ENCODE data around the gene SAMD4B.
"Not testable (repeated sequence)": the region's sequence is repeated elsewhere in the genome, so short reads cannot be mapped to it uniquely, and the experiment has no call there.

Gene SAMD4B, protein sequence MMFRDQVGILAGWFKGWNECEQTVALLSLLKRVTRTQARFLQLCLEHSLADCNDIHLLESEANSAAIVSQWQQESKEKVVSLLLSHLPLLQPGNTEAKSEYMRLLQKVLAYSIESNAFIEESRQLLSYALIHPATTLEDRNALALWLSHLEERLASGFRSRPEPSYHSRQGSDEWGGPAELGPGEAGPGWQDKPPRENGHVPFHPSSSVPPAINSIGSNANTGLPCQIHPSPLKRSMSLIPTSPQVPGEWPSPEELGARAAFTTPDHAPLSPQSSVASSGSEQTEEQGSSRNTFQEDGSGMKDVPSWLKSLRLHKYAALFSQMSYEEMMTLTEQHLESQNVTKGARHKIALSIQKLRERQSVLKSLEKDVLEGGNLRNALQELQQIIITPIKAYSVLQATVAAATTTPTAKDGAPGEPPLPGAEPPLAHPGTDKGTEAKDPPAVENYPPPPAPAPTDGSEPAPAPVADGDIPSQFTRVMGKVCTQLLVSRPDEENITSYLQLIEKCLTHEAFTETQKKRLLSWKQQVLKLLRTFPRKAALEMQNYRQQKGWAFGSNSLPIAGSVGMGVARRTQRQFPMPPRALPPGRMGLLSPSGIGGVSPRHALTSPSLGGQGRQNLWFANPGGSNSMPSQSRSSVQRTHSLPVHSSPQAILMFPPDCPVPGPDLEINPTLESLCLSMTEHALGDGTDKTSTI

DNA sequence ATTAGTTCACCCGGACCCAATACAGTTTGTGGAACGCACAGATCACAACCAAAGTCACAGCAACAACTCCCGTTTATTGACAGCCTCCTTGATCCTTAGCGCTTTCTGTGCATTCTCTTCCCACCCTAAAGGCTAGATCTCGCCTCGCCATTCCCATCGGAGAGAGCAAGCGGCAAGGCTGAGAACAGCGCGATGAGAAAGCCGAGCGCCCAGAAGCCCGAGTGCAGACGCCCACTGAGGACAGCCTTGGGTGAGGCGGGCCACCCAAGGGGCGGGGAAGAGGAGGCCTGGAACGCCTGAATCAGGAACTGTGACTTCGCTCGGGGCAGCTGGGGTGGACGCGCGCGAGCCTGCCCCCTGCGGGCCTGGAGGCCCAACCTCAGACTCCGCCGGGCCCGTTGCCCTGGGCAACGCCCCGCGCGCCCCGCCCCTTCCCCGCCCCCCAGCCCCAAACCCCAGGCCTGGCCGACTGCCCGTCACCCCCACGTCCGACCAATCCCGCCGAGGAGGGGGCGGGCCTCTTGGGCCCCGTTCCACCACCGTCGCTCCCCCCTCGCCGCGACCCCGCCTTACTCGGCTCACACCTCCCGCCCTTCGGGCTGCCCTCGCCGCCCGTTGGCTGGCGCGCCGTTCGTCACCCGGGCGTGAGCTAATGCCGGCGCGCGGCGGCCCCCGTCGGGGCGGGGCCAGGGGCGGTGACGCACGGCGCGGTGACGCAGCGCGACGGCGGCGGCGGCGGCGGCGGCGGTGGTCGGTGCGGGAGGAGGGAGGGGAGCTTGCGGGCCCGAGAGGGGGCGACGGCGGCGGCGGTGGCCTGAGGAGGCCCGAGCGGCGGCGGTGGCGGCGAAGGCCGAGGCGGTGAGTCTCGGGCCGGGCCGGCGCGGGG, at the start of gene SAMD4B:
Gene SAMD4B (plus strand): TSS at position 703 of the 886 bp plus-strand sequence. CDS start 14,473 bp downstream, outside the sequence.
- peak; percentile 99 for DNase-seq (ENCODE audit: low read depth)

DNA sequence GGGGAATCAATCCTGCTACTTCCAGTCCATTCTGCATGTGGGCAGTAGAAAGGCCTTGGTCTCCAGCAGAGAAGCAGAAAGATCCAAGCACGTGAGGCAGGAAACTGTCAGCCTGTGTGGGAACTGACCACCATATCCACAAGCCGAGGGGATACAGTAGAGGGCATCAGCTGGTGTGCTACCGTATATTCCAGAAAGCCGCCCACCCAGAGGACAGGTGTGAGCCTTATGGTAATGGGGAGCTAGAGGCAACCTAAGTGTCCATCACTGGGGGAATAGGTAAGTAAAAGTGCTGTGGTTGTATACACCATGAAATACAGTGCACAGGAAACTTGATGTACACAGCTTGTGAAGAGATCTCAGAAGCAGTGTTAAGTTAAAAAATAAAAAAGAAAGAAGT, 48.8 kb upstream of the SAMD4B start:
- no peak for DNase-seq (ENCODE audit: low read depth)

DNA sequence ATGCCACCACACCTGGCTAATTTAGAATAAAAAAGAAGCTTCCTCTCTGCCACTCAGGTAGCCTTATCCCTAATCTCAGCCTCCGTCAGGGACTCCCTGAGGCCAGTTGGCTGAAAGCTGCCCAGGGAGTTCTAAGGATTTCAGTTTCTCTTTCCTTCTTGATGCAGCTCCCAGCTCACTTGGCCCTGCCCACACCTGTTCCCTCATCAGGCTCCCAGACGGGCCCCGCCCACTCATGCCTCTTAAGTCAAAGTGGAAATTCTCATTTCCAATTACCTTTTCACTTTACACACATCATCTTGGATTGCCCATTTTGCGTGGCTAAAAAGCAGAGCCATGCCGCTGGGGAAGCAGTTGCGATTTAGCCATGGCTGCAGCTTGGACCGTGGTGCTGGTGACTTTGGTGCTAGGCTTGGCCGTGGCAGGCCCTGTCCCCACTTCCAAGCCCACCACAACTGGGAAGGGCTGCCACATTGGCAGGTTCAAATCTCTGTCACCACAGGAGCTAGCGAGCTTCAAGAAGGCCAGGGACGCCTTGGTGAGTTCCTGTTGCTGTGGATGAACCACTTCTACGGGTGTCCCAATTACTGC, 46.1 kb upstream of the SAMD4B start, which contains the start of gene IFNL1:
Gene IFNL1 (plus strand): TSS at position 353 of the 591 bp plus-strand sequence. CDS start 15 bp downstream, at position 368.
- DNase-seq (ENCODE audit: low read depth), result no peak

DNA sequence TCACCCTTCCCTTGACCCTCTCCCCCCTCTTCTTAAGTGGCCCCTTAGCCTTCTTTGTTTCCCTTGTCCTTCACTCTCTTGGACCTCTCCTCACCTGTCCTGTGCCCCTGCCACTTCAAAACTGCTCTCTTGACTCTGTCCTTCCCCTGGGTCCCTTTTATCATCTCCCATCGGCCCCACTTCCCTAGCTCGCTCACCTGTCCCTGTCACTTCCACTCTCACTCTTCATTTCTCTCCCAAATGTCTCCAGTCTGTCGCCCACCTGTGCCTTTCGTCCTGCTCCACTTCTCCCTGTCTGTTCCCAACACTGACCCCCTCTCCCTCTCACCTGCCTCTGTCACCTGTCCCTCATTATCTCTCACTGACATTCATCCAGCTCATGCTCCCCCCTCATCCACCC, 45.3 kb upstream of the SAMD4B start:
- no peak for DNase-seq (ENCODE audit: low read depth)

DNA sequence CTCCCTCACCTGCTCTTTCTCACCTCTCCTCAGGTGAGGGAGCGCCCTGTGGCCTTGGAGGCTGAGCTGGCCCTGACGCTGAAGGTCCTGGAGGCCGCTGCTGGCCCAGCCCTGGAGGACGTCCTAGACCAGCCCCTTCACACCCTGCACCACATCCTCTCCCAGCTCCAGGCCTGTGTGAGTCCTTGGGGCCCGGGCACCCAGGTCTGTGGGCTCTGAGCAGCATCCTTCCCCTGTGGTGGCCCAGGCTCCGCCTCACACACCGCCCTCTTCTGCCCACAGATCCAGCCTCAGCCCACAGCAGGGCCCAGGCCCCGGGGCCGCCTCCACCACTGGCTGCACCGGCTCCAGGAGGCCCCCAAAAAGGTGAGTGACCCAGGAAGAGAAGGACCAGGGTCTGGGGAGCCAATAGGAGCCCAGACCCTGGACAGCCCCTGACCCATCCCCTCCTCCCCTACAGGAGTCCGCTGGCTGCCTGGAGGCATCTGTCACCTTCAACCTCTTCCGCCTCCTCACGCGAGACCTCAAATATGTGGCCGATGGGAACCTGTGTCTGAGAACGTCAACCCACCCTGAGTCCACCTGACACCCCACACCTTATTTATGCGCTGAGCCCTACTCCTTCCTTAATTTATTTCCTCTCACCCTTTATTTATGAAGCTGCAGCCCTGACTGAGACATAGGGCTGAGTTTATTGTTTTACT, 44.1 kb upstream of the SAMD4B start:
- DNase-seq (ENCODE audit: low read depth), result peak; percentile 25

DNA sequence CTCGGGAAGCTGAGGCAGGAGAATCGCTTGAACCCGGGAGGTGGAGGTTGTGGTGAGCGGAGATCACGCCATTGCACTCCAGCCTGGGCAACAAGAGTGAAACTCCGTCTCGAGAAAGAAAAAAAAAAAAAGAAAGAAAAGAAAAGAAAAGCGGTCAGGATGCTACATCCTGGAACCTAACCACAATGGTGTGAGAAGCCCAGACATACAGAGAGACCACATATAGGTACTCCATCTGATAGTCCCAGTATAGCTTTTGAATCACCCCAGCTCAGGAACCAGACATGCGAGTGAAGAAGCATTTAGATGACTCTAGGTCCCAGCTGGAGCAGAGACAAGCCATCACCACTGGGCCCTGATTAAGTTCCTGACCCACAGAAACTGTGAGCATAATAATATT, 42.8 kb upstream of the SAMD4B start:
- DNase-seq (ENCODE audit: low read depth), result no peak

DNA sequence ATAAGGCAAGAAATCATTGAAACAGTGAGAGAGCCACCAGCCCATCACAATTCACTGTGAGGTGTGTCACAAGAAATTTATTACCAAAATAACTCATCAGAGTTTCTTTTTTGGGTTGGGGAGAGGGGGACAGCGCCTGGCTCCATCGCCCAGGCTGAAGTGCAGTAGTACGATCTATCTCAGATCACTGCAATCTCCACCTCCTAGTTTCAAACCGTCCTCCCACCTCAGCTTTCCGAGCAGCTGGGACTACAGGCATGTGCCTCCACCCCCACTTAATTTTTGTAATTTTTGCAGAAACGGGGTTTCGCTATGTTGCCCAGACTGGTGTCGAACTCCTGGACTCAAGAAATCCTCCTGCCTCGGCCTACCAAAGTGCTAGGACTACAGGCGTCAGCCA, 42.4 kb upstream of the SAMD4B start:
- DNase-seq (ENCODE audit: low read depth), result no peak

DNA sequence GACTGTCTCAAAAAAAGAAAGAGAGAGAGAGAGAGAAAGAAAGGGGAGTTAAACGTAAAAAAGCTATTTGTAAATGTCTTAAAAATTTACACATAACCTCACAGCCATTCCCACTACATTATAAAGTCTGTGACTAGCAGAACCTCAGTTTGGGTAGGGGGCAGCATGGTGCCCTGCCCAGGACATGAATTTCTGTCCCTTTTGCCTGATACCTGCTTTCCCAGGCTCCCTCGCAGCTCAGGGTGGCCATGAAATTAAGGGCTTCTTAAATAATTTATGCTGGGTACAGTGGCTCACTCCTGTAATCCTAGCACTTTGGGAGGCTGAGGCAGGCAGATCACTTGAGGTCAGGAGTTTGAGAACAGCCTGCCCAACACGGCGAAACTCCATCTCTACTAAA, 41.2 kb upstream of the SAMD4B start:
- no peak for DNase-seq (ENCODE audit: low read depth)

DNA sequence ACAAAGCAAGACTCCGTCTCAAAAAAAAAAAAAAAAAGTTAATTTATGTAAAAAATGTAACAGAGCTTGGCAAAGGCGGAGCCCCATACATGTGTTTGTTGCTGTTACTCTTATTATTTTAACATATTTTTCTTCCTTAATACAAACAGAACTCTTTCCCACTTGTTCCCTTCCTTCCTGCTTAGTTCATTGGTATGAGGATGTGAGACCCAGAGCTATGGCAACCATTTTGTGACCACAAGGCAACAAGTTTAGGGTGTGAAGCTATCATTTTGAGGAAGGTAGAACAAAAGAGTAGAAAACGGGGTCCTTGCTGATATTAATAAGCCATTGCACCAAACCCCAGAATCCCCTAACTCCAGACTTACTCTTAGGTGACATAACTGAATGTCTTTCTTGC, 40.7 kb upstream of the SAMD4B start:
- no peak for DNase-seq (ENCODE audit: low read depth)

DNA sequence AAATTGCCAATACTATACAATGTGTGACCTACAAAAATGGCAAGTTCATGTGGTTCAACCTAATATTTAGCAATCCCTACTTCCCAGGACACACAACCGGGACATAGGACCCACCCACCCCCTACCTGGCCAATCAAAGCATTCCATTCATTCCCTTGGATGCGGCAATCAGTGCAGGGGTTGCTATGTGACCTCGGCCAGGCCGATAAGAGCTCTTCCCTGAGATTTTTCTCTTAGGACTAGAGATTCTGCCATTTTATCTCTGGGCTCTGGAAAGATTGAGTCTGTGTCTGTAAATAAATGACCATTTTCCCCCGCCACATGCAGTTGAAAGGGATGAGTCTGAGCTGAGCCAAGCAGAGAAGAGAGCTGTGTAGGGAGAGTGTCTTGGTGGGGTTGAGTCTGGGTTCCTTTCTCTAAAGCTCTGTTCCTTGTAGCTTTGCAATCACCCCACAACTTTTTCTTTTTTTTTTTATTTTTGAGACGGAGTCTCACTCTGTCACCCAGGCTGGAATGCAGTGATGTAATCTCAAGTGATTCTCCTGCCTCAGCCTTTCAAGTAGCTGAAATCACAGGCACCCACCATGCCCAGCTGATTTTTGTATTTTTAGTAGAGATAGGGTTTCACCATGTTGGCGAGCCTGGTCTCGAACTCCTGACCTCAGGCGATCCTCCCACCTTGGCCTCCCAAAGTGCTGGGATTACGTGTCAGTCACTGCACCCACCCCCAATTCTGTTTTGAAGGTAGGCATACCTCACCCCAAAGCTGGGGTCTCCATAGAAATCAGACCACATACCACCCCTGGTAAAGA, 38.6 kb upstream of the SAMD4B start:
- DNase-seq (ENCODE audit: low read depth), result no peak

DNA sequence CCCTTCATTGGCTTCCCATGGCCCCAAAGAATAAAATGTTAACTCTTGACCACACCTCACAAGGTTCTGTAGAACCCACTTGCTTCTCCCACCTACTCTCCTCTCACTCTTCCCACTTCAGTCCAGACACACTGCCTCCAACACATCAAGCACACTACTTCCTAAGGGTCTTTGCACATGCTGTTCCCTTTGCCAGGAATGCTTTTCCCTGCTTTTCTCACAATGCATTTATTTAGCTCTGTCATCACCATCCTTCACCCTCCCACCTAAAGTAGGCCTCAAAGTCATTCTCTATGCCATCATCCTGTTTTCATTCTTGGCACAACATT, 38.1 kb upstream of the SAMD4B start:
- no peak for DNase-seq (ENCODE audit: low read depth)

DNA sequence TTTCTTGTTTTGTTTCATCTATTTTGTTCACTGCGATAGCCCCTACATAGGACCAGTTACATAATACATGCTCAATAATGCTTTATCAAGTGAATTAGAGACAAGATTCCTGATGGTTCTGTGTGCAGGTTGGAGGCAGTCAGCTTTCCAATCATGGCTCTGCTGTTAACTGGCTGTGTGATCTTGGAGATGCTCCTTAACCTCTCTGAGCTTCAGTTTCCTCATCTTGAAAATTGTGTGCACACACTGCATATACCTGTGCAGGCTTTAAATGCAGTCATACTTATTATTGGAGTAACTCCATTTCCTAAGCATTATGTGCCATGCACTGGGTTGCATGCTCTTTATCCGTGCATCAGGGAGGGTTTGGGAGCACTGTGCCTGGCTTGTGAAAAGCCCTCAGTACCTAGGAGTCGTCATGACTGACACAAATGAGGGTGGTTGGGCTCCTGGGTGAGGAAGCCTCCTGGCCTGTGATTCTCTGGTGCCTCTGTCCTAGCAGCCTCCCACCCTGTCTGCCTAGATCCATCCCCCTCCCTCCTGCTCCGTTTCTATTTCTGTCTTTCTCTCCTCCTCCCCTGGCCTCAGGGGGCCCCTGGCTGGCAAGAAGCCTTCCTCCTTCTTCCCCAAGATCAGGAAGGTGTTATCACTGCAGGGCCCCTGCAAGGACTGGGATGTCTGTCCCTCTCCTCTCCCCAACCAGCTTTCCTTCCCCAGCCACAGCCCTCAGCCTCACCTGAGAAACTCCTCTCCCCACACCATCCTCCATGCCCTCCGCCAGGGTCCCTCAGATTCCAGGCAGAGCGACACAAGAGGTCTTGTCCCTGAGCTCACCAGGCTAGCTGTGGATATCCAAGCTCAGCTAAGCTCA, 37.3 kb upstream of the SAMD4B start:
- DNase-seq (ENCODE audit: low read depth), result no peak

DNA sequence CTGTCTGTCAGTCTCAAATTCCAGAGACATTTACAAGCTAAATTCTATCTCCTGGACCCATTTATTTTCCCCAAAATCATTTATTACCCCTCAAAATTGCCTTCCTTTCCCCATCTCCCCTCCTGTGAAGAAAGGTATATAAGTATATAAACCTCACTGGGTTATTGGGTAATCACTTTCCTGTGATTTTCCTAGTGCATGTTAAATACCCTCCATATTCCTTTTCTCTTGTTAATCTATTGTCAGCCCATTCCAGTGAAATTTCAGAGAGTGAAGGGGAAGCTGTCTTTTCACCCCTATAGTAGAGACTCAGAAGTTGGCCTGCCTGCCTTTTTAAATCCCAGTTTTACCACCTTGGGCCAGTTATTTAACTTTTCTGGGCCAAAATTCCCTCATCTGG, 36.1 kb upstream of the SAMD4B start:
- no peak for DNase-seq (ENCODE audit: low read depth)

DNA sequence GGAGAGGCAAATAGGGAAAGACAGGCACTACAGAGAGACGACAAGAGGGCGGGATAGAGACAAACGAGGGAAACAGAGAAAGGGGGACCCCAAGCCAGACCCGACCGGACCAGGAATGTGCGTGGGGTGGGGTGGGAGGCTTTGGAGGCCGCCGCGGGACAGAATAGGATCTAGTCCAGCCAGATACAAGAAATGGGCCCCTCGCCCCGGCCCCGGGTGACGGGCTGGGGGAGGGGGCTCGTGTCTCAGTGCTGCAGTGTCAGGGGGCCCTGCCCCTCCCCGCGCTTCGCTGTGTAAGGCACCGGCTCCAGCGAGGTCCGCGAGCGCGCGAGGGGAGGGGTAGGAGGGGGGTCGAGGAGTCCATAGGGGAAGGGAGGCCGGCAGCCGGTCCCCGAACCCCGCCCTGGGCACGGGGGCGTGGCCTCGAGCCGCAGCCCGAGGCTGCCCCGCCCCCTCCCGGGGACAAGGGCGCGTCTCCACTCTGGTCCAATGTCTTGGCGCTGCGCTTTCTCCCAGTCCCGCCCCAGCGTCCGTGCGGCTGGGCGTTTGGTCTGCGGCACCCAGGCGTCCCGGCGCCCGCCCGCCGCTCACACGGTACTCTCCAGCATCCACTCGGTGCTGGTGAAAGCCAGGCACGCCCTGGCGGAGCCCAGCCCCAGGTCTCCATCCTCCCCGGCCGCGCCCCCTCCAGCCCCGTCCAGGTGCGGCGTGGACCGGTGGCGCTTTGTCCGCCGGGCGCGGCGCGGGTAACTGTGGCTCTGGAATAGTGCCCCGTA, 35.0 kb upstream of the SAMD4B start:
- no peak for DNase-seq (ENCODE audit: low read depth)

DNA sequence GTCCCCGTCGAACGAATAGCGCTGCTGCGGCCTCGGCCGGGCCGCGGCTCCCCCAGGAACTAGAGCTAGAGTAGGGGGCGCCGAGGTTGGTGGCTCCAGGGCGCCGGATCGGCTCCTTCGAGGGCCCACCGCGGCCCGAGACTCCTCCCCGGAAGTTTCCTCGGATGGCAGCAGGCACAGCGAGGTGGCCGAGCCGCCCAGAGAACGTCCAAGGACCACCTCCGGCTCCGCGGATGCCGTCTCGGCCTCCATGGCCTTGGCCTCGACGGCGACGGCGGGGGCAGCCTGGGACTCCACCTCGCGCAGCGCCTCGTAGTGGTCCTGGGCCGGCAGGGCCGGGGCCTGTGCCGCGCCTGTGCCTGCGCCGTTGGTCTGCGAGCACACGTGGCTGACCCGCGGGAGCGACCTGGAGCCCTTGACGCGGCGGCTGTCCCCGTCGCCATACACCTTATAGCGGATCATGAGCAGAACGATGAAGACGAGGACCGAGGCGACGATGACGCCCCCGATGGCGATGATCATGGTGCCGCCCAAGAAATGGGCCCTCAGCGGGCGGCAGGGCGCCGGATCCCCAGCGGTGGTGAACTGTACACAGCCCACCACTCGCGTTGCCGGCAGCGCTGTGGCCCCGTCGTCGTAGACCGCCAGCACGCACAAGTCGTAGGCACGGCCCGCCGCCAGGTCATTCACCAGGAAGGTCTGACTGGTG, 34.2 kb upstream of the SAMD4B start:
- DNase-seq (ENCODE audit: low read depth), result no peak

DNA sequence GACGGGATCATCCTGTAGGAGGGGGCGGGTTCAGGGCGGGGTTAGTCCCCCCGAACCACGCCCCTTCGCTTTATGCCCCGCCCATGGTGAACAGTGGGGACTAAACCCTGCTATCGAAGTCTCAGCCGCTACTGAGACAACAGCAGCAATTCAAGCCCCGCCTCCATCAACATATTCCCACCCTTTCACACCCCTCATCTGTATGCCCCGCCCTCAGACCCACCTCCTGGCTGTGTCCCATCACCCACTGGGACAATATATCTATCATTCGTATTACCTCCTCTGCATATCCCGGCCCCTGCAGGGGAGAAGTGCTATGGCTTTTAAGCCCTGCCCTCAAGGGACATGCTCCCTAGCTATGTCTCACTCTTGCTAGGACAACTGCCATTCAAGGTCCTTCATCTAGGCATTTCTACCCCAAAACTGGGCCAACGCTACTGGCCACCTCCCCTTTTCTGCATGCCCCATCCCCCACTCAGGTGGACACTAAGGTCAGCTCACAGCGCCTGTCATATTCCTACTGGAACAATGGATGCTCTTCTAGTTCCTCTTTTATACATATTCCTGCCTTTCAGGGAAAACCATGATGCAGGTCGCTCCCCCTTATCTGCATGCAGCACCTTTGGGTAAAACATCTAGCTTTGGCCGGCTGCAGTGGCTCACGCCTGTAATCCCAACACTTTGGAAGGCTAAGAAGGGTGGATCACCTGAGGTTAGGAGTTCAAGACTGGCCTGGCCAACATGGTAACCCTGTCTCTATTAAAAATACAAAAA, 33.5 kb upstream of the SAMD4B start:
- no peak for DNase-seq (ENCODE audit: low read depth)

DNA sequence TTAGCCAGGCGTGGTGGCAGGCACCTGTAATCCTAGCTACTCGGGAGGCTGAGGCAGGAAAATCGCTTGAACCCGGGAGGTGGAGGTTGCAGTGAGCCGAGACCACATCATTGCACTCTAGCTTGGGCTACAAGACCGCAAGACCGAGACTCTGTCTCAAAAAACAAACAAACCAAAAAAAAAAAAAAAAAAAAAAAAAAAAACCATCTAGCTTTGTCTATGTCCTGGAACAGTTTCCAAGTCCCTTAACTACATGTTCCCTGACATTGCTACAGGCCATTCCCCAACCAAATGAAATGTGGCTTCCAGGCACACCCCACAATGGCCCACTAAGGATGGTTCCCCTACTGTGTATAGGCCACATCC, 32.9 kb upstream of the SAMD4B start:
- DNase-seq (ENCODE audit: low read depth), result not testable (repeated sequence)
